Astrocyte (in vitro differentiated cells and primary cell): ENCODE measurements around the gene BCAT1. TPM values are rescaled to one million over a fixed set of nuclear protein-coding genes. Genes with fewer than 3 reads are reported as not detected.

Experiments
- DNase-seq: peaks from one replicate; pipeline ENCODE4 v3.0.0-alpha.2; 2010; ENCODE audit warnings: low read depth
- FAIRE-seq: peaks from 2 replicates; lab custom pipeline; 2011; peaks lifted over from hg19 to GRCh38; lab: Jason Lieb, UNC
- H2AFZ ChIP-seq: 2 replicates; pipeline ENCODE4 v1.6.0; 2012; ENCODE audit warnings: low read depth, low read length, inconsistent platforms
- H3K27ac ChIP-seq: 2 replicates; pipeline ENCODE4 v1.5.1; 2011; ENCODE audit warnings: low read depth, low read length, inconsistent platforms
- H3K27me3 ChIP-seq: 2 replicates; pipeline ENCODE4 v1.6.0; 2011; ENCODE audit warnings: low read length, inconsistent platforms; ENCODE audit not compliant: insufficient read depth
- H3K36me3 ChIP-seq: 2 replicates; pipeline ENCODE4 v1.5.1; 2011; ENCODE audit warnings: low read length, inconsistent platforms; ENCODE audit not compliant: insufficient read depth
- H3K4me1 ChIP-seq: 2 replicates; pipeline ENCODE4 v1.5.1; 2011; ENCODE audit warnings: low read length, inconsistent platforms; ENCODE audit not compliant: insufficient read depth
- H3K4me2 ChIP-seq: 2 replicates; pipeline ENCODE4 v1.6.0; 2012; ENCODE audit warnings: low read length, inconsistent platforms
- H3K4me3 ChIP-seq: 2 replicates; pipeline ENCODE4 v1.5.1; 2011; ENCODE audit warnings: low read depth, mild to moderate bottlenecking, low read length, inconsistent platforms; ENCODE audit not compliant: insufficient read depth
- H3K79me2 ChIP-seq: 2 replicates; pipeline ENCODE4 v1.6.0; 2012; ENCODE audit warnings: mild to moderate bottlenecking, low read length, inconsistent platforms; ENCODE audit not compliant: insufficient read depth
- H3K9ac ChIP-seq: 2 replicates; pipeline ENCODE4 v1.6.0; 2012; ENCODE audit warnings: mild to moderate bottlenecking, low read length, inconsistent platforms
- H3K9me3 ChIP-seq: 2 replicates; pipeline ENCODE4 v1.5.1; 2012; ENCODE audit warnings: low read depth, mild to moderate bottlenecking, low read length, inconsistent platforms; ENCODE audit not compliant: insufficient read depth
- H4K20me1 ChIP-seq: 2 replicates; pipeline ENCODE4 v1.6.0; 2012; ENCODE audit warnings: low read length, inconsistent platforms; ENCODE audit not compliant: insufficient read depth
- H3K27ac Mint-ChIP-seq: one replicate; pipeline ENCODE4 v1.8.0; 2021; ENCODE audit warnings: mild to moderate bottlenecking, mixed read lengths; ENCODE audit not compliant: unreplicated experiment
- H3K27me3 Mint-ChIP-seq: one replicate; pipeline ENCODE4 v1.8.0; 2021; ENCODE audit warnings: low read depth, mixed read lengths; ENCODE audit not compliant: unreplicated experiment
- H3K36me3 Mint-ChIP-seq: one replicate; pipeline ENCODE4 v1.8.0; 2021; ENCODE audit warnings: low read depth, mixed read lengths; ENCODE audit not compliant: unreplicated experiment
- H3K4me1 Mint-ChIP-seq: one replicate; pipeline ENCODE4 v1.8.0; 2021; ENCODE audit warnings: low read depth, mixed read lengths; ENCODE audit not compliant: unreplicated experiment
- H3K4me3 Mint-ChIP-seq: one replicate; pipeline ENCODE4 v1.8.0; 2021; ENCODE audit warnings: mild to moderate bottlenecking, moderate library complexity, mixed read lengths; ENCODE audit not compliant: unreplicated experiment
- H3K9me3 Mint-ChIP-seq: one replicate; pipeline ENCODE4 v1.8.0; 2021; ENCODE audit warnings: mild to moderate bottlenecking, mixed read lengths; ENCODE audit not compliant: unreplicated experiment
- CTCF ChIP-seq: IDR thresholded peaks from 2 replicates; pipeline ENCODE4 v1.5.1; 2011; ENCODE audit warnings: low read depth, mild to moderate bottlenecking, inconsistent platforms, low read length, moderate library complexity; ENCODE audit not compliant: insufficient read depth
- EZH2 ChIP-seq: IDR thresholded peaks from 2 replicates; pipeline ENCODE4 v1.6.1; 2012; ENCODE audit warnings: mild to moderate bottlenecking, low read length, inconsistent platforms; ENCODE audit not compliant: insufficient read depth
- total RNA-seq: library from RNA; stranded (reverse); gene quantifications from 2 replicates; pipeline ENCODE4 v1.2.1, GENCODE V29; 2021

BCAT1 gene
- total RNA-seq, 1 donor from 2014 or later, result 476 TPM

DNA sequence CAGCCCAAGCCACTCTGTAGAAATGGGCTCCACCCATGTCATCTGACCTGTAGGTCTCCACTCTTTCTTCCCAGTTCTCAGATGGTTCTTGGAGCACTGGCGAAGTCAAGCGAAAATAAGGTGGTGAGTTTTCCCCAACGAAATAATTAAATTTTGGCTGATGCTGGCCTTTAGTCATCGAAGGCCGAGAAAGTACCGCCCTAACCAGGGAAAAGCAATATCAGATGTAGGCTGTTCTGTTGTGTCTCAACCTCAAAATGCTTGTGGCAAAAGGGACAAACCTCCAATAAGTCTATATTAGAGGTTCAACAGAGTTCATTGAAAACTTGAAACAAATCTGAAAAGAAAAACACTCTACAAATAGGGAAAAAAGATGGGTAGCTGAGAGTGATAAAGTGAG is 48.6 kb upstream of the BCAT1 start:
- peak overlapping the region; percentile 11 for H3K9ac ChIP-seq
- FAIRE-seq, result no peak
- H3K4me2 ChIP-seq, result peak overlapping the region; percentile 69
- no peaks in the 10 kb centered on the region for H4K20me1 ChIP-seq
- TF ChIP-seq CTCF (no peak), EZH2 (no peak)
- H3K9me3 ChIP-seq, result no peaks in the 10 kb centered on the region
- H3K4me1 Mint-ChIP-seq, result peaks cover 8% of the 10 kb centered on the region
- no peak overlapping the region for H3K4me3 Mint-ChIP-seq
- no peak overlapping the region for H3K27ac Mint-ChIP-seq
- peaks cover 4% of the 10 kb centered on the region for H3K27me3 Mint-ChIP-seq
- no peak overlapping the region for H3K4me3 ChIP-seq
- DNase-seq, result peak; percentile 40
- no peaks in the 10 kb centered on the region for H3K36me3 ChIP-seq
- no peaks in the 10 kb centered on the region for H3K79me2 ChIP-seq
- peaks cover 17% of the 10 kb centered on the region for H3K4me1 ChIP-seq
- peak overlapping the region; percentile 57 for H3K27ac ChIP-seq
- no peak overlapping the region for H2AFZ ChIP-seq
- H3K36me3 Mint-ChIP-seq, result no peaks in the 10 kb centered on the region
- no peaks in the 10 kb centered on the region for H3K9me3 Mint-ChIP-seq
- H3K27me3 ChIP-seq, result no peaks in the 10 kb centered on the region

- FAIRE-seq (no peak), DNase-seq (no peak)
- Mint-ChIP-seq H3K4me1 (peaks cover 8% of the 10 kb centered on the region), H3K9me3 (no peaks in the 10 kb centered on the region), H3K27me3 (peaks cover 4% of the 10 kb centered on the region), H3K4me3 (no peak overlapping the region), H3K36me3 (no peaks in the 10 kb centered on the region), H3K27ac (no peak overlapping the region)
- Histone ChIP-seq H3K4me3 (no peak overlapping the region), H3K27me3 (no peaks in the 10 kb centered on the region), H3K4me2 (no peak overlapping the region), H3K27ac (no peak overlapping the region), H3K4me1 (peaks cover 17% of the 10 kb centered on the region), H3K36me3 (no peaks in the 10 kb centered on the region), H2AFZ (no peak overlapping the region), H3K9me3 (no peaks in the 10 kb centered on the region), H4K20me1 (no peaks in the 10 kb centered on the region), H3K9ac (no peak overlapping the region), H3K79me2 (no peaks in the 10 kb centered on the region)
- TF ChIP-seq CTCF, result no peak
- TF ChIP-seq EZH2, result no peak
Observed at GRCh38 chr12:24996820-24997219, 47.9 kb upstream of the BCAT1 start.

DNA sequence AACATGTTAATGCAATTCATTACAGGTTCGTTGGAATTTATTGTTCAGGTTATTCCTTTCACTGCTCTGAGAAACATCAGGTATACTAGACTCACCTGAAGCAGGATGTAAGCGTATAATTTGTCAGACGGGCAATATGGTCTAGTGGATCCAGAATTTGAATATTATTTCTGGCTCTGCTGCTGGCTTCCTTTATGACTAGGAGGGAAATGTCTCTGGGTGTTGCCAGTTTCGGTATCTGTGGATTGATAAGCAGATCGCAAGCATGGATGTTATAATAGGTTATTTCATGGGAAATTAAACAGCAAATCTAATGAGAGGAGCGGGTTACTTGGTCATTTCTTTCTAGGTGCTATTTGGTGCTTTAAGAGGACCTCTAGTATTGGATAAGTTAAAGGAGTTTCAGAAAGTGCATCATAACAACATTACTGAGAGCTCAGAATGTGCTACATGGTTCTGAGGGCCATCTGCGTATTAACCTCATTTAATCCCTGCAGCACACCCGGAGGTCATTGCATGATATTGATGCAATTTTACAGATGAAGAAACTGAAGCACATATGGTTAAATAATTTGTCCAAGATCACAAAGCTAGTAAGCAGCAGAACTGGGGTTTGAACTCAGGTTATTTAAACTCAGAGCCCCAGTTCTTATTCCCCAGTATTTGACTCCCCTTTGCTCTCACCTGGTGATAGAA is 47.3 kb upstream of the BCAT1 start:
- Histone ChIP-seq H3K27me3 (no peaks in the 10 kb centered on the region), H3K79me2 (no peaks in the 10 kb centered on the region), H3K4me3 (no peak overlapping the region), H3K9ac (no peak overlapping the region), H2AFZ (no peak overlapping the region), H3K4me1 (peaks cover 17% of the 10 kb centered on the region), H3K4me2 (no peak overlapping the region), H3K9me3 (no peaks in the 10 kb centered on the region), H3K27ac (no peak overlapping the region), H4K20me1 (no peaks in the 10 kb centered on the region), H3K36me3 (no peaks in the 10 kb centered on the region)
- Mint-ChIP-seq H3K4me3 (no peak overlapping the region), H3K36me3 (no peaks in the 10 kb centered on the region), H3K9me3 (no peaks in the 10 kb centered on the region), H3K27ac (no peak overlapping the region), H3K4me1 (peaks cover 8% of the 10 kb centered on the region), H3K27me3 (peaks cover 4% of the 10 kb centered on the region)
- FAIRE-seq (no peak), DNase-seq (no peak)
- TF ChIP-seq EZH2 (no peak), CTCF (no peak)
